ENCODE measurements around the gene ZNF683.

ZNF683 gene

DNA sequence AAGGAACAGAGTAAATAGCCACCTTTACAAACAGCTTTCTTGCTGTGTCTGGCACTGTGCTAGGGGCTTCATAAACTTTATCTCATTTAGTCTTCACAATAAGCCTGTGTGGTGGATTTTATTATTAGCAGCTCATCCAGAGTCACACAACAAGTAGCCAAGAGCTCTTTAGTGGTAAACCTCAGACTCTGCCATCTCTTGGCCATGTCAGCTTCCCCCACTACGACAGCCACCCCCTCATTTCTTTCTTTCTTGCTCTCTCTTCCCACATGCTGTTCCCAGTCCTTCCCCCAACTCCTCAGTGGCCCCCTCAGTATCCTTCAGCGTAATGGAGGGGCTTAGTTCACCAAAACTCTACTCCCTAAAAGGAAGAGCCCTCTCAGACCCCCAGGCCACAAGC is 1.2 kb upstream of the ZNF683 start:
- no peak for DNase-seq (ENCODE audit: low read depth)
- no peak overlapping the region for H3K4me3 ChIP-seq (ENCODE audit: control insufficient read depth, low read depth, low read length)
- TF ChIP-seq CTCF (IDR thresholded peaks at IDR 0.05; ENCODE audit: control insufficient read depth, insufficient read depth, low read depth, low read length, missing control alignments) = no peak

DNA sequence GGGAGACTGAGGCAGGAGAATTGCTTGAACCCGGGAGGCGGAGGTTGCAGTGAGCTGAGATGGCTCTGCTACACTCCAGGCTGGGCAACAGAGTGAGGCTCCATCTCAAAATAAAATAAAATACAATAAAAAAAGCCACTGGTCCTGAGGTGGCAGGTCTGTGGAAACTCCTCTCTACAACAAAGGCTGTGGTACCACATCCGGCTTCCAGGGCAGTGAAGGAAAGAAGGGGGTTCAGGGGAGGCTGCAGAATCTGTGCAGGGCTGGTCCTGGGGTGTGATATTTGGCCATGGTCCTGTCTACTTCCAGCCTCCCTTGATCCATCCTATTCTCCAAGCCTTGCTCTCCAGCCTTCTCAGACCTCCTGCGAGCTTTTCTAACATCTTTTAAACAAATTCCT is 731 bp upstream of the ZNF683 start:
- DNase-seq (ENCODE audit: low read depth) = no peak

GRCh38 chr1:26372039-26372438 is 511 bp downstream of the ZNF683 start:
- no peak for TF ChIP-seq CTCF (IDR thresholded peaks at IDR 0.05; ENCODE audit: control insufficient read depth, insufficient read depth, low read depth, low read length, missing control alignments)
- no peak for DNase-seq (ENCODE audit: low read depth)
- no peak overlapping the region for H3K4me3 ChIP-seq (ENCODE audit: control insufficient read depth, low read depth, low read length)

More for the DNA sequence above, 731 bp upstream of the ZNF683 start:
- TF ChIP-seq CTCF (IDR thresholded peaks at IDR 0.05; ENCODE audit: control insufficient read depth, insufficient read depth, low read depth, low read length, missing control alignments) = no peak
- H3K4me3 ChIP-seq (ENCODE audit: control insufficient read depth, low read depth, low read length) = no peak overlapping the region

- DNase-seq (ENCODE audit: low read depth) = no peak
- H3K4me3 ChIP-seq (ENCODE audit: control insufficient read depth, low read depth, low read length) = no peak overlapping the region
- TF ChIP-seq CTCF (IDR thresholded peaks at IDR 0.05; ENCODE audit: control insufficient read depth, insufficient read depth, low read depth, low read length, missing control alignments) = no peak
These were observed 1.8 kb downstream of the ZNF683 start for GRCh38 chr1:26370591-26371382.

DNA sequence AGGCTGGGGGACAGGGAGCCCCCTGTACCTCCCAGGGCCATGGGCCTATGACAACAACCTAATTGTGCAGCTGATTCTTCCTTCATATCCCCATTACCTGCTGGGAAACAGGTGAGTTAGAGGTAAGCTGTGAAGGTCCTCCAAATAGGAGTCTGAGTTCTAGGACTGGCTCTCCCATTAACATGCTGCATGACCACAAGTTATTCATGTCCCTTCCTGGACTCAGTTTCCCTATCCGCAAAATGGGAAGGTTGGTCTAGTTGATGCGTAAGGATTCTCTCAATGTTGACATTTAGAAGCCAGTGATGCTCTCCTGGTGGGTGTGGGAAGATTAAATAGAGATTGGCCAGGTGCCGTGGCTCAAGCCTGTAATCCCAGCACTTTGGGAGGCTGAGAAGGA is 4.1 kb downstream of the ZNF683 start:
- no peak for TF ChIP-seq CTCF (IDR thresholded peaks at IDR 0.05; ENCODE audit: control insufficient read depth, insufficient read depth, low read depth, low read length, missing control alignments)
- DNase-seq (ENCODE audit: low read depth) = no peak
- no peak overlapping the region for H3K4me3 ChIP-seq (ENCODE audit: control insufficient read depth, low read depth, low read length)

DNA sequence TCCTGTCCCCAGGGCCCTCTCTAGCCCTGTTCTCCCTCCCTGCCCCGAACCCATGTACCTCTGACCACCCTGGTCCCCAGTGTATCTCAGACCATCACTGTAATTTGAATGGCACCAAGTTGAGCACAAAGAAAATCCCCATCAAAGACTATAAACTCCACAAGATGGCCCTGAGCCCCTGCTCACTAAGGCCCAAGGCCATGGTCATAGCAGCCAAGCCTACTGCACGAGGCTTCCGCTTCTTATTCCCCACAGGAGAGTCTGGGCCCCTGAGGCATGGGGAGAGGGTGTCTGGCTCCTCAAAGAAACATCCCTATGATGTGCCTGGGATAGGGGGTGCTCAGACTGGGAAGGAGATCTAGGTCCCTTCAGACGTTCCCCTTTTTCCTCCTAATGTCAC is 4.5 kb downstream of the ZNF683 start:
- H3K4me3 ChIP-seq (ENCODE audit: control insufficient read depth, low read depth, low read length) = no peak overlapping the region
- TF ChIP-seq CTCF (IDR thresholded peaks at IDR 0.05; ENCODE audit: control insufficient read depth, insufficient read depth, low read depth, low read length, missing control alignments) = no peak
- DNase-seq (ENCODE audit: low read depth) = no peak

All from AG09309 (cell line).